ENCODE measurements around the gene HDAC1. TPM values are rescaled to one million over a fixed set of nuclear protein-coding genes. Genes with fewer than 3 reads are reported as not detected.

Gene HDAC1
- total RNA-seq, 4 donors from 2014 or later, result 49.5 to 60.5 (median 59.5) TPM

- no peak for ATAC-seq
- H3K27me3 ChIP-seq, result no peaks in the 10 kb centered on the region
- H3K9me3 ChIP-seq, result no peaks in the 10 kb centered on the region
- H3K27ac ChIP-seq, result no peak overlapping the region
- peaks cover 0 to 9% (median 0%) of the 10 kb centered on the region in 3 donors for H3K4me1 ChIP-seq
- WGBS, 2 donors (ENCODE audit: low coverage in 1 of 2), result 94 to 100% methylated on average over 1 to 3 of the region's 3 CpGs
- no peak for TF ChIP-seq POLR2AphosphoS5 (IDR thresholded peaks at IDR 0.05)
- TF ChIP-seq CTCF (IDR thresholded peaks at IDR 0.05), result no peak
- no peak for TF ChIP-seq EP300 (IDR thresholded peaks at IDR 0.05)
- no peak for TF ChIP-seq POLR2A (IDR thresholded peaks at IDR 0.05)
- peaks cover 0 to 51% of the 10 kb centered on the region in 2 donors for H3K36me3 ChIP-seq
- no peak overlapping the region for H3K4me3 ChIP-seq
Observed at GRCh38 chr1:32303358-32303757, 11.5 kb downstream of the HDAC1 start.

GRCh38 chr1:32303997-32304622 lies 12.2 kb downstream of the HDAC1 start:
- H3K27me3 ChIP-seq, result no peaks in the 10 kb centered on the region
- H3K27ac ChIP-seq, result peak overlapping the region in 1 of 4 donors; percentile 9
- WGBS, 2 donors (ENCODE audit: low coverage in 1 of 2), result 35 to 73% methylated on average over 2 to 3 of the region's 3 CpGs
- no peaks in the 10 kb centered on the region for H3K9me3 ChIP-seq
- H3K36me3 ChIP-seq, result peaks cover 0 to 51% of the 10 kb centered on the region in 2 donors
- H3K4me3 ChIP-seq, result no peak overlapping the region
- peaks cover 0 to 12% (median 0%) of the 10 kb centered on the region in 3 donors for H3K4me1 ChIP-seq
- no peak for TF ChIP-seq POLR2A (IDR thresholded peaks at IDR 0.05)
- no peak for TF ChIP-seq CTCF (IDR thresholded peaks at IDR 0.05)
- no peak for TF ChIP-seq EP300 (IDR thresholded peaks at IDR 0.05)
- TF ChIP-seq POLR2AphosphoS5 (IDR thresholded peaks at IDR 0.05), result no peak
- no peak for ATAC-seq

GRCh38 chr1:32305310-32305709 lies 13.4 kb downstream of the HDAC1 start:
- Histone ChIP-seq H3K4me1 (peaks cover 0 to 24% (median 5%) of the 10 kb centered on the region in 3 donors), H3K9me3 (no peaks in the 10 kb centered on the region), H3K36me3 (peaks cover 0 to 51% of the 10 kb centered on the region in 2 donors), H3K27me3 (no peaks in the 10 kb centered on the region), H3K4me3 (no peak overlapping the region), H3K27ac (no peak overlapping the region)
- no peak for ATAC-seq
- 94 to 100% methylated on average over 1 to 2 of the region's 2 CpGs for WGBS, 2 donors (ENCODE audit: low coverage in 1 of 2)
- TF ChIP-seq POLR2AphosphoS5 (IDR thresholded peaks at IDR 0.05) (no peak), EP300 (IDR thresholded peaks at IDR 0.05) (no peak), POLR2A (IDR thresholded peaks at IDR 0.05) (no peak), CTCF (IDR thresholded peaks at IDR 0.05) (no peak)

GRCh38 chr1:32307324-32307723 lies 15.4 kb downstream of the HDAC1 start:
- TF ChIP-seq CTCF (IDR thresholded peaks at IDR 0.05) (no peak), POLR2A (IDR thresholded peaks at IDR 0.05) (no peak), EP300 (IDR thresholded peaks at IDR 0.05) (no peak)
- ATAC-seq, result peak; percentile 60
- H3K36me3 ChIP-seq, result peaks cover 0 to 43% of the 10 kb centered on the region in 2 donors
- 50 to 100% methylated on average over 1 to 2 of the region's 2 CpGs for WGBS, 2 donors (ENCODE audit: low coverage in 1 of 2)
- no peaks in the 10 kb centered on the region for H3K9me3 ChIP-seq
- peaks cover 0 to 32% (median 5%) of the 10 kb centered on the region in 3 donors for H3K4me1 ChIP-seq
- H3K4me3 ChIP-seq, result no peak overlapping the region
- no peak overlapping the region for H3K27ac ChIP-seq
- no peaks in the 10 kb centered on the region for H3K27me3 ChIP-seq

- H3K27ac ChIP-seq, result no peak overlapping the region
- H3K27me3 ChIP-seq, result no peaks in the 10 kb centered on the region
Observed at GRCh38 chr1:32309960-32310359, 18.1 kb downstream of the HDAC1 start.

More at GRCh38 chr1:32309960-32310359, 18.1 kb downstream of the HDAC1 start:
- Histone ChIP-seq H3K9me3 (no peaks in the 10 kb centered on the region), H3K4me3 (no peak overlapping the region), H3K36me3 (peaks cover 0 to 16% of the 10 kb centered on the region in 2 donors), H3K4me1 (peaks cover 0 to 32% (median 5%) of the 10 kb centered on the region in 3 donors)
- TF ChIP-seq POLR2AphosphoS5 (IDR thresholded peaks at IDR 0.05), result no peak
- TF ChIP-seq POLR2A (IDR thresholded peaks at IDR 0.05), result no peak
- no peak for TF ChIP-seq CTCF (IDR thresholded peaks at IDR 0.05)
- TF ChIP-seq EP300 (IDR thresholded peaks at IDR 0.05), result no peak
- 27 to 40% methylated on average over 1 of the region's 1 CpG for WGBS, 2 donors (ENCODE audit: low coverage in 1 of 2)
- ATAC-seq, result no peak

Measured in gastroesophageal sphincter (tissue), 4 donors.